Breast epithelium (tissue), 3 donors: ENCODE results near the gene PAPOLG.

ENCODE experiments used
- CTCF ChIP-seq, 3 donors: fragments of 450-650 bp; IDR thresholded peaks; one replicate each; pipeline ENCODE4 v1.5.1; 2016 to 2017; ENCODE audit warnings: antibody characterized with exemption in 3 of 3, mild to moderate bottlenecking in 3 of 3, moderate library complexity in 3 of 3
- POLR2A ChIP-seq: fragments of 450-650 bp; IDR thresholded peaks from one replicate; pipeline ENCODE4 v1.6.1; 2016; ENCODE audit warnings: antibody characterized with exemption, mild to moderate bottlenecking, moderate library complexity
- POLR2AphosphoS5 ChIP-seq, 3 donors: sonication (generic); formaldehyde crosslinking; IDR thresholded peaks; one replicate each; pipeline ENCODE4 v1.6.1; 2017; ENCODE audit warnings: antibody characterized with exemption in 3 of 3

GRCh38 chr2:60821587-60822302 lies 65.7 kb downstream of the PAPOLG start:
- TF ChIP-seq POLR2A (no peak), CTCF (IDR thresholded peaks at IDR 0.05) (no peak), POLR2AphosphoS5 (IDR thresholded peaks at IDR 0.05) (no peak)
